T47D (cell line): ENCODE measurements around the gene TPPP3.
"Not testable (repeated sequence)": the region's sequence is repeated elsewhere in the genome, so short reads cannot be mapped to it uniquely, and the experiment has no call there.

Experiments used
- DNase-seq, 2 experiments: peaks; one replicate each; pipeline versions ENCODE4 v3.0.0 to v3.0.0-alpha.2; 2011 to 2012; ENCODE audit warnings: low read depth in 1 of 2, low spot score in 1 of 2
- JUND ChIP-seq: IDR thresholded peaks from 2 replicates; pipeline ENCODE4 v1.6.1; 2012; ENCODE audit warnings: low read depth
- in situ Hi-C: cut with HindIII; loops from 2 replicates; pipeline ENCODE4 v1.10.0; 2016; ENCODE audit warnings: low sequenced_read_pairs, low pct_unique_long_range_greater_than_20kb

Gene TPPP3

DNA sequence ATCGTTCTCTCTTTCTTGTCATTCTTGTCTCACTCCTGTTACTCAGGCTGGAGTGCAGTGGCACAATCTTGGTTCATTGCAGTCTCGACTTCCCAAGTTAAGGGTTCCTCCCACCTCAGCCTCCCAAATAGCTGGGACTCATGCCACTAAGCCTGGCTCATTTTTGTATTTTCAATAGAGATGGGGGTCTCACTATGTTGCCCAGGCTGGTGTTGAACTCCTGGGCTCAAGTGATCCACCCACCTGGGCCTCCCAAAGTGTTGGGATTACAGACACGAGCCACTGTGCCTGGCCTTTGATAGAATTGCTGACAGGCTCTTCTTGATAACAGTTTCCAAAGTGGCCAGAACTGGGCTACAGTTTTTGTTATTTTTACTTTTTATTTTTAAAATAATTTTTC, 32.3 kb downstream of the TPPP3 start:
- TF ChIP-seq JUND: no peak
- in situ Hi-C loops: no loop called here
- DNase-seq: no peak

DNA sequence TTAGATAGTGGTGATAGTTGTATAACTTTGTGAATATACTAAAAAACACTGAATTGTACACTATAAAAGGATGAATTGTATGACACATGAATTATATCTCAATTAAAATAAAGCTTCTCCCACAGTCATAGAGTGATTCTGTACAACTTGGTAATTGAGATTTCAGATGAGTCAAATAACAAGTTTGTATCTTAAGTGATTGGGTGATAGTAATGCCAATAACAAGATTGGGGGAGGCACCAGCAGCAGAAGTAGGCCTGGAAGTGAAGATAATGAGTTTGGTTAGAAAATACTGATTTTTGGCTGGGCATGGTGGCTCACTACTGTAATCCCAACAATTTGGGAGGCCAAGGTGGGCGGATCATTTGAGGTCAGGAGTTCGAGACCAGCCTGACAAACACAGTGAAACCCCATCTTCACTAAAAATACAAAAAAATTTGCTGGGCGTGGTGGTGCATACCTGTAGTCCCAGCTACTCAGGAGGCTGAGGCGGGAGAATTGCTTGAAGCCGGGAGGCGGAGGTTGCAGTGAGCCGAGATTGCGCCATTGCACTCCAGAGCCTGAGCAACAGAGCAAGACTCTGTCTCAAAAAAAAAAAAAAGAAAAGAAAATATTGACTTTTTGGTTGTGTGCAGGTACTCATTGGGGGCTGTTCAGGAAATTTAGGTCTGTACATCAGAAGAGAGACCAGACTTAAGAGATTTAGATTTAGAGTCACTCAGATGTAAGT, 33.6 kb downstream of the TPPP3 start:
- in situ Hi-C loops, DNase-seq: not testable (repeated sequence)

DNA sequence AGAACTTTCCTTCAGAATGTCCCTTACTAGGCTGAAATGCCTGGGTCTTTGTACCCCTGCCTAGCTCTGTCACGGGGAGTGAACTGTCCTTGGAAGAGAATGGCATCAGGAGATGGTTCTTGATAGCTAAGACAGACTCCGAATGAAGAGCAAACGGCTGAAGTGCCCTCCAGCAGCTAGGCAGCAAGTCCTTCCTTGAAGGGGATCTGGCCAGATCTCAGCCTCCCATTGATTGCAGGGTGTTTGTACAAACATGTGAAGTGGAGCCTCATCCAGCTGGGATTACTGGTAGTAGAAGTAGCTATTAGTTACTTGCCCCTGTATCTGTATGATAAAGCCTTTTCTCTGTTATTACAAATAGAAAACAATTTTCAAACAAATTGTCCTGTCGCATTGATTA, 35.7 kb downstream of the TPPP3 start:
- no peak for DNase-seq
- in situ Hi-C loops: no loop called here
- TF ChIP-seq JUND: no peak

DNA sequence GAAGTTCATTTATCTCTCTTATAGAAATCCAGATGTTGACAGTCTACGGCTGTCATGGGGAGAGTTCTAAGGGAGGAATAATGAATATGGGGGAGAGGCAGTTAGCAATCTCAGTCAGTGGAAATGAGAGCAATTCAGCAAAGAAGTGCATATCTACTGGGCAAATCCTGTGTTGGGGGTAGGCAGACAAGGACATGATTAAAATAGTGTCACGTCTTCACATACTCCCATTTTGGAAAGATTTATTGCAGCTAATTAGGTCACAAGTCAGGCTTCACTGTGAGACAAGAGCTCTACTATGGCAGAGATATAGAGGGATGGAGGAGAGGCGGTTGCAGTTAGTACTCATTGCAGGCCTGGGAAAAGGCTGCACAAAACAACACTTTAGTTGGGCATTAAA, 36.9 kb downstream of the TPPP3 start:
- no peak for TF ChIP-seq JUND
- in situ Hi-C loops: no loop called here
- no peak for DNase-seq

DNA sequence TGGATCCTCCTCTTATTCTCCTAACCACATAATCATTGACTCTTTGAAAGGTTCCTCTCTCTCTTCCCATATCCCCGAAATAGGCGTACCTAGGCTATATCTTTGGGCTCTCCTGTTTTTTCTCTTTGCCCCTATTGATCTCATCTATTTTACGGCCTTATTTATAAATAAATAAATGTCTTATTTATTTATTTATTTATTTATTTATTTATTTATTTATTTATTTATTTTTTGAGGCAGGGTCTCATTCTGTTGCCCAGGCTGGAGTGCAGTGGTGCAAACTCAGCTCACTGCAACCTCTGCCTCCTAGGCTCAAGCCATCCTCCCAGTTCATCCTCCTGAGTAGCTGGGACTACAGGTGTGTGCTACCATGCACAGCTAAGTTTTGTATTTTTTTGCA, 40.8 kb downstream of the TPPP3 start:
- in situ Hi-C loops, DNase-seq: not testable (repeated sequence)

DNA sequence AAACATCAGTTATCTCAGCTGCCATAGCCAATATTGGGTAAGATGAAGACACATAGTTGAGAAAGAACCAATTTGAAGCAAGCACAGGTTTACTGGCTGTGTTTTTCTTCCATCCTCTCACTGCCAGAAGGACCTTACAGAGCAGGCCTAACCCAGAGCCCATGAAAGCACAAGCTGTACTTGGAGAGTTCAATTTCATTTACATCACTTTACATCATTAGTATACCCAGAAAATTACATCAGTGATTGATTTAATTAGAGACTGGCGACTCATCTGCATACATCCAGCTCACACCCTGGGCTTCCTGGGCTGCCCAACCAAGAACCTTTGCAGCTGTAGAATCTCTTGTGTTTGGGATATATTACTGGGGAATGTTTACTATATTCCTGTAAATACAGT, 43.0 kb downstream of the TPPP3 start:
- in situ Hi-C loops: no loop called here
- no peak for TF ChIP-seq JUND
- DNase-seq: no peak

DNA sequence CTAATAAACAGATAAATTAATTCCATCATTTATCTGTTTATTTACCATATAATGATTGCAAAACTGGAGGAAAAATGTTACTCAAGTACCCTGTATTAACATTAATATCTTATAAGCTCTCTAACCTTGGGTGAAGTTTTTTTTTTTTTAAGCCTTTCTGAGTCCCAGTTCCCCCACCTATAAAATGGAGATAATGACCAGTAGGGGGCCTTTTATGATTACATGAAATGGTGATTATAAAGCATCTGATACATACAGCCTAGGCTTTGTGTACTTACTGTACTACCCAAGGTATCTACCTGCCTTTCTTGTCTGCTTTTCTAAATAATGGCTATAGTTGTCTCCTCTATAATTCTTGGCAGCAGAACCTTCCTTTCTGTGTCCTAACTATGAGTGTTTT, 44.1 kb downstream of the TPPP3 start:
- peak in 1 of 2 experiments; percentile 20 for DNase-seq
- in situ Hi-C loops: no loop called here
- no peak for TF ChIP-seq JUND

DNA sequence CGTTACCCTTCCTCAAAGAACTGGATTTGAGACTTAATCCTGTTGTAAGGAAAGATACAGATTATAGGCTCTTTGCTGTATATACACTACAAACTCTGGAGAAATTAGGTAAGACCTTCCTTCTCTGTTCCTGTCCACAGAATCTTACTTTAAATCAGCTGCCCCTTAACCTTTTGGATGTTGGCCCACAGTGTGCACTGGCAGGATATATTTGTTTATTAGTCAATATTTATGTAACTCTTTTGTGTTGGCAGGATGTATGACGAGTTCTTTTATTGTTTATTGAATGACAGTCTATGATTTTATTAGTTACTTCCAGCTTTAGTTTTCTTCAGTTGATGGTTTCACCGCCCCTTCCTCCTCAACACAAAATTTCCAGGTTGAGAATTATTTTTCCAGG, 47.0 kb downstream of the TPPP3 start:
- in situ Hi-C loops: no loop called here
- DNase-seq: peak in 1 of 2 experiments; percentile 85
- no peak; the same call in 1 of the 2 replicates for TF ChIP-seq JUND

DNA sequence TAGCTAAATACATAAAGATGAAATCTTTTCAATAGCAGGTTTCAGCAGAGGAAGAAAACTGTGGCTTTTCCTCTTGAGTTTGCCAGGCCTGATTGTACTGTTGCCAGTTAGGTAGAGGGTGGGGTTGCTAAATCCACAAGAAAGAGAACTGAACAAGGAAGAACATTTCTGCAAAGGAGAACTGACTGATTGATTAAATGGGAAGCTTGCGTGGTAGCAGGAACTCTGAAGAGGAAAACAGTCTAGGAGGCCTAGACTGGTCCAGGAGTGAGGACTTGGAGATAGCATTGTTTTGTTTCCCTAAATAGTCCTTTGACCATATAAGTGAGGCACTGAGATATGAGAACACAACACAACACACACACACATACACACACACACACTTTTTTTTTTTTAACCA, 47.9 kb downstream of the TPPP3 start:
- in situ Hi-C loops: no loop called here
- no peak for DNase-seq
- TF ChIP-seq JUND: no peak

DNA sequence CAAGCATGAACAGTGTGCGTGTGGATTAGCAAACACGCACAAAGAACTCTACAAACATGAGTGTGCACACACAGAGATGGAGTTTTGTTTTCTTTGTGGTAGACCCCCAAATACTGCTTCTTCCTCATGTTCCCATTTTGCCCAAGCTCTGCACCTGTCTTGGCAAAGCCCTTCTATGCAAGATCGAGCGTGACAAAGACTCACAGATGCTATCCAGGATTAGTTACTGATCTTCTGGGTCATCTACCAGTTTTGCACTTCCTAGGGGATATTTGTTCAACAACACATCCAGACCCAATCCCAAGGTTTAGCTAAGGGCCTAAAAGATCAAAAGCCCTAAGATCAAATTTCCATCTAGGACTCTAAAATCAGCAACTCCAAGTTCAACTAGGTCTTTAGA, 50.7 kb downstream of the TPPP3 start:
- no peak for DNase-seq
- in situ Hi-C loops: no loop called here
- TF ChIP-seq JUND: no peak

DNA sequence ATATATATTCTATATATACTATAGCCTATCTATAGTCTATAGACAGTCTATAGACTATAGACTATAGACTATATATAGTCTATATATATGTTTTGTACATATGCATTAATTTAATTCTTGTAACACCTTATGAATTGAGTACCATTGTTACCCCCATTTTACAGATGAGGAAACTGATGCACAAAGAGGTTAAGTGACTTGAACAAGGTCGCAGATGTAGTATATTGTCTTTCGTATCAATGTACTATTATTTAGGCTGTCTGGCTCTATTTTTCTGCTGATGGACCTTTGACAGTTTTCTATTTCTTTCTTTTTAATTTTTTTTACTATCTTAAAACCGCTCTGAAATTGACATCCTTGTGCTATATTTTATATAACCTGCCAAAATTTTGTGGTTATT, 52.0 kb downstream of the TPPP3 start:
- in situ Hi-C loops: no loop called here
- TF ChIP-seq JUND: no peak

More for the DNA sequence above, 52.0 kb downstream of the TPPP3 start:
- no peak for DNase-seq
